GM23248 (cell line): ENCODE results near the gene ZNF644.

Experiments
- EZH2 ChIP-seq: fragments of 200-600 bp; sonication (generic); IDR thresholded peaks from 2 replicates; pipeline ENCODE4 v1.6.1; 2018; ENCODE audit warnings: antibody characterized with exemption, mild to moderate bottlenecking; ENCODE audit not compliant: insufficient read depth, poor library complexity, severe bottlenecking
- EZH2phosphoT487 ChIP-seq: fragments of 200-600 bp; sonication (generic); IDR thresholded peaks from 2 replicates; pipeline ENCODE4 v1.6.1; 2018; ENCODE audit warnings: antibody characterized with exemption, moderate library complexity, mild to moderate bottlenecking, low read depth; ENCODE audit not compliant: insufficient read depth

DNA sequence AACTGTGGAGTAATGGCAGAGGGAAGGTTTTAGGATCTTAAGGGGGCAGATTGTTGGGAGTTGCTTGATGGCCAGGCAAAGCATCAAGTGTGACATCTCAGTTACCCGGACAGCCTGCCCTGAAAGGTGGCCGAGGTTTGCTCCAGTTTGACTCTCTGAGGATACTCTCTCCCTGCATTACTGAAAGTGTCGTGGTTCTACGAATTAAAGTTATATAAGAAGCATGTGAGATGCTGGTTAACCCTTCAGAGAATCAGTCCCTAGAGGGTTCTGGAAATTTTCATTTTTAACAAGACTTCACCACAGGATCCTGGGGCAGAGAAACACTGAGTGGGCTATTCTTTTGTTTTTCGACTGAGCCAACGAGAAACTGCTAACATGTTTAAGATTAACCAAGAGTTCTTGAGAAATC lies 689 bp upstream of the ZNF644 start:
- no peak for TF ChIP-seq EZH2phosphoT487
- no peak for TF ChIP-seq EZH2
